Fibroblast of the aortic adventitia (primary cell): ENCODE data around the gene SAPCD2. TPM values are rescaled to one million over a fixed set of nuclear protein-coding genes. Genes with fewer than 3 reads are reported as not detected.

Experiments used
- DNase-seq: peaks from one replicate; pipeline ENCODE4 v3.0.0-alpha.2; 2010; ENCODE audit warnings: low read depth
- H3K4me3 ChIP-seq: 2 replicates; pipeline ENCODE4 v1.5.1; 2011; ENCODE audit warnings: low read depth, mild to moderate bottlenecking, control low read depth, low read length, moderate library complexity
- CTCF ChIP-seq: IDR thresholded peaks from 2 replicates; pipeline ENCODE4 v1.5.1; 2011; ENCODE audit warnings: mild to moderate bottlenecking, low read length, control low read depth, inconsistent platforms; ENCODE audit not compliant: insufficient read depth
- total RNA-seq: library from RNA; depleted of rRNA; stranded (reverse); fragments of >200 nt; gene quantifications from 2 replicates; pipeline ENCODE4 v1.2.3, GENCODE V29; 2012; ENCODE audit warnings: low replicate concordance

SAPCD2 gene
- total RNA-seq, 1 donor = 1.5 TPM

GRCh38 chr9:137044037-137044436 is 26.3 kb downstream of the SAPCD2 start:
- peak overlapping the region; percentile 76 for H3K4me3 ChIP-seq
- no peak for DNase-seq
- TF ChIP-seq CTCF = no peak

DNA sequence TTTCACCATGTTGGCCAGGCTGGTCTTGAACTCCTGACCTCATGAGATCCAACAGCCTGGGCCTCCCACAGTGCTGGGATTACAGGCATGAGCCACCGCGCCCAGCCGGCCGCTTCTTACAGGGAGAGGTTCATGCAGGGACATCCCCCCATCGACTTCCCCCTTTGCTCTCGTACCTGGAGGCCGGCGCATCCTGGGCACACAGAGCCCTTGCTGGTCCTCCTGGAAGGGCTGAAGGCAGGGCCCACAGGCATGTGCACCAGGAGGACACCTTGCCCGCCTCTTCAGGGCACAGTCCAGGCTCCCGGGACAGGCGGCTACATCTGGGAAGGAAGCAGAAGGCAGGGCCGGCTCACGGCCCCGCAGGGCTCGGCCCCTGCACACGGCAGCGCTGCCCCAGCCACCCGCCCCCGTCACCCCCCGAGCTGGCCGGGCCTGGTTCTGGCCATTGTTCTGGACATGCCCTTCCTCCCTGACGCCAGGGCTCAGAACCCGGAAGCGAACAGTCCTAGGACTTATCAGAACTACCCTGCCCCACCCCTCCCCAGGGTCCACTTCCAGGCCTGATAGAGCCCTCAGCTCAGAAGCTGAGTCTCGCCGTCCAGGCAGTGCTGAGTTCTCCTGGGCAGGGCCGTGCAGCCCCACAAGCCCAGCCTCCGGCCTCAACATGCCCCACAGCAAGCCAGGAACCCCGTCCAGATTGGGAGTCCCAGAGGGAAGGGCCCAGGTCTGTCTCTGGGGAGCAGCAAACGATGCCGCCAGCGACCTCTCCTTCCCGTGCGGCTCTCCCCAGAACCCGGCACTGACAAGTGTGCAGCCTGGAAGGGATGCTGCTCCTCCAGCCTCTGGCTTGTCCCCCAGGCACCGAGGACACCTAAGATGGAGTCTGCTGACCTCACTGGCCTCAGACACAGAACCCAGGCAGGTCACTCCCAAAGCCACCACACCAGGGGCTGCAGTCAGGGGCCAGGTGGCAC is 27.3 kb downstream of the SAPCD2 start:
- peak; percentile 37 for DNase-seq
- TF ChIP-seq CTCF = no peak
- H3K4me3 ChIP-seq = peak overlapping the region; percentile 46

GRCh38 chr9:137041124-137041523 is 29.2 kb downstream of the SAPCD2 start:
- DNase-seq = no peak
- H3K4me3 ChIP-seq = no peak overlapping the region
- TF ChIP-seq CTCF = no peak

DNA sequence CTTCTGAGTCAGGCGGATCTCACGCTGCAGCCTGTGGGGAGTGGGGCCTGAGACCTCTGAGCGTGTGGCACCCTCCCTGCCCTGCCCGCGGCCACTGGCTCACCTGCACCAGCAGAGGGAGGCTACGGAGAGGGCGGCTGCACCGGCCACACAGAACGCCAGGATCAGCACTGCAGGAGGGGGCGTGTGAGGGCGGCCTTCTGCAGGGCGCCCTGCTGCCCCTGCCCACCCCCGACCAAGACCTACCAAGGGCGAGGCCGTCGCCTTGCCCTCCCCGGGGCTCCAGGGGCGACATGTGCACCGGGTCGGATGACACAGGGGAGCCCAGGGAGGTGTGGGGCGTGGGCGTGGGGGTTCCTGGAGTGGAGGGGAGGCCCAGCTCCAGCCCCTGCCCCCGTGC is 29.8 kb downstream of the SAPCD2 start:
- TF ChIP-seq CTCF = no peak
- no peak overlapping the region for H3K4me3 ChIP-seq
- DNase-seq = no peak

DNA sequence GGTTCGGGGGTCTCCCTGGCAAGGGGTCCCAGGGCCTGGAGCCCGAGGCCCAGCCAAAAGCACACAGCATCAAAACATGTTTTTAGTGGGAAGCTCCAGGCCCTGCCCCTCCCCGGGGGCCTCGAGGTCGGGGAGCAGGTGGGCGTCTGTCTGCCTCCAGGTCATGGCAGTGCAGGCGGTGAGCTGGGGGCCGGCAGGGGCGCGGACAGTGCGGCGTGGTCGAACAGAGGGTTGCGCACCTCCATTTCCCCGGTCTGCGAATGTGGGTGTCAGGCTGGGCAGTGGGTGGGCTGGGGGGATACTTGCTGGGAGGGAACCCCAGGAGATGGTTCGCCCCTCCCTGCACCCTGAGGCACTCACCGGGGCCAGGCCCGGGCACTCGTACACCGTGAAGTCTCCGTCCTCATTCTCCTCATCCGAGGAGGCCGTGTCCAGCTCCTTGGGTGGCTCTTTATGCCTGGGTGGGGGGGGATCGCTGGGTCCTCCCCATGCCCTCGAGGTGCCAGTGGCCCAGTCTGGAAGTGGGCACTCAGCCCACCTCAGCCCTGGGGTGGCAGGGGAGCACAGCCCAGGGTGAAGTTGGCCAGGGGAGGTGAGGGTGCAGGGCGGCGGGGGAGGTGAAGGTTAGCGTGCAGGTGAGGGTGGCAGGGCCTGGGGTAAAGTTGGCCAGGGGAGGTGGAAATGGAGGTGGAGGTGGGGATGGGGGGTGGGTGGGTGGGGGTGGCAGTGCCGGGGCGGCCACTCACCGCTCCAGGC is 30.6 kb downstream of the SAPCD2 start:
- no peak for DNase-seq
- no peak for TF ChIP-seq CTCF
- H3K4me3 ChIP-seq = no peak overlapping the region

- no peak for TF ChIP-seq CTCF
- H3K4me3 ChIP-seq = no peak overlapping the region
- no peak for DNase-seq
Observed at GRCh38 chr9:137038916-137039315, 31.4 kb downstream of the SAPCD2 start.
